Mucosa of descending colon (tissue), 3 donors: ENCODE results near the gene RNMT. TPM values are rescaled to one million over a fixed set of nuclear protein-coding genes. Genes with fewer than 3 reads are reported as not detected.
"Not testable (repeated sequence)": the region's sequence is repeated elsewhere in the genome, so short reads cannot be mapped to it uniquely, and the experiment has no call there.

Source experiments
- ATAC-seq: fragments of 200-7000 bp; cut with Tn5 transposase; one replicate; pipeline ENCODE4 v1.9.1; 2020; ENCODE audit warnings: mild to moderate bottlenecking, moderate library complexity
- DNase-seq, 3 donors: peaks; one replicate each; pipeline ENCODE4 v3.0.0-alpha.2; 2020
- H3K36me3 ChIP-seq: fragments of 200-600 bp; one replicate; pipeline ENCODE4 v1.8.0; 2021; ENCODE audit warnings: low read depth, mild to moderate bottlenecking
- H3K4me1 ChIP-seq: fragments of 200-600 bp; one replicate; pipeline ENCODE4 v1.8.0; 2021; ENCODE audit warnings: low read depth, mild to moderate bottlenecking
- H3K4me3 ChIP-seq: fragments of 200-600 bp; one replicate; pipeline ENCODE4 v1.8.0; 2021; ENCODE audit warnings: mild to moderate bottlenecking
- H3K9me3 ChIP-seq: fragments of 200-600 bp; one replicate; pipeline ENCODE4 v1.8.0; 2021; ENCODE audit warnings: mild to moderate bottlenecking
- intact Hi-C, 2 donors: fragments of 100-400 bp; cut with DNase I in 1 of 2; cut with micrococcal nuclease in 1 of 2; formaldehyde crosslinking; loops; one replicate each; pipeline versions ENCODE4 v1.11.0 to v1.11.1; 2022; cut with DNase I, micrococcal nuclease
- total RNA-seq, 3 donors: library from RNA; stranded (reverse); fragmentation: NEBNext Ultra II Directional in 2 of 3; extraction: Animal tissue kit (Norgen Biotek cat#: 25700) in 2 of 3; gene quantifications; one replicate each; pipeline versions ENCODE4 v1.2.1 to v1.2.4, GENCODE V29; 2021 to 2023
- TF ChIP-seq, protein P1 (sequence below): fragments of 200-600 bp; IDR thresholded peaks from one replicate; pipeline ENCODE4 v1.8.0; 2022; ENCODE audit warnings: antibody characterized with exemption, mild to moderate bottlenecking
- donor health status: DM: no; HTN: no; CAD: no; lungs with moderate emphysema.
- donor health status: DM: no; HTN: no; CAD: no.
- donor health status: DM: no; HTN: yes; CAD: no.

RNMT gene
- total RNA-seq, 3 donors from 2014 or later, result 13.7 to 25.8 (median 19.4) TPM

DNA sequence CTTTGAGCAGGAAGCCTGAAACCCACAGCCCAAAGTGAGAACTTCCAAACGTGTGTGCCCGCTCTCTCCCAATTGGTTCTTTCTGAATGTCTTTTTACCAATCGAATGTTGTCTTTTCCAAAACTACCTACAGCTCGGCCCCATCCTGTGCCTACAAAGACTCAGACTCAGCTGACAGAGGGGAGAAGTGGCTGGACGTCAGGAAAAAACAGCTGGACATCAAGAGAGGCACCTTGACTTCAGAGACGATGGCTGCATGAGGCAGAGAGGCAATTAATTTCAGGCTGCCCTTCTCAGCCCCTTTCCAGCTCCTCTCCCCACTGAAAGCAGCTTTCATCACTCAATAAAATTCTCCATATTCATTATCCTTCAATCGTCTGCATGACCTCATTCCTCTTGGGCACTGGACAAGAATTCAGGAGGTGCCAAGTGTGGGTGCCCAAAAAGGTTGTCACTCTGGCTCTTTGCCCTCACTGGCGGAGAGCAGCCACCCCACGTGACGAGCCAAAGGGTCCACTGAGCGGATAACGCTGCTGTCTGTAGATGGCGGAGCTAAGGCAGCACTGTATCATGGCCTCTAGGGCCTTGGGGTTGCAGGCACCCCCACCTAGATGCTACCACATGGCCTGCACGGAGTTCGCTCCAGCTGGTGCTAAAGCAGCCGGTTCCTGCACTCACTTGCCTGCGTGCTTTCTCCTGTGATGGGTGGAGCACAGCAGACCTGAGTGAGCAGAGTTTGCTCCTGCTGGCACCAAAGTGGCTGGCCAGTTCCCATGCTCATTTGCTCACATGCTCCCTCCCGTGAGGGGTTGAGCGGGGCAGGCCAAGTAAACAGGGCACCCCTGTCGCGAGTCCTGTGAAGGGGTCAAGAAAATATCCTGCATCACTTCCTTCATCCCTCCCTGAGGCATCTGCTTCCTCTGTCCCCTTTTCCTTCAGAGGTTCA lies 38.0 kb upstream of the RNMT start:
- no peak for DNase-seq
- Histone ChIP-seq H3K36me3 (no peaks in the 10 kb centered on the region), H3K4me3 (no peak overlapping the region), H3K4me1 (no peaks in the 10 kb centered on the region), H3K9me3 (no peaks in the 10 kb centered on the region)
- intact Hi-C loops, result no loop called here
- ATAC-seq, result no peak
- TF ChIP-seq, protein P1, sequence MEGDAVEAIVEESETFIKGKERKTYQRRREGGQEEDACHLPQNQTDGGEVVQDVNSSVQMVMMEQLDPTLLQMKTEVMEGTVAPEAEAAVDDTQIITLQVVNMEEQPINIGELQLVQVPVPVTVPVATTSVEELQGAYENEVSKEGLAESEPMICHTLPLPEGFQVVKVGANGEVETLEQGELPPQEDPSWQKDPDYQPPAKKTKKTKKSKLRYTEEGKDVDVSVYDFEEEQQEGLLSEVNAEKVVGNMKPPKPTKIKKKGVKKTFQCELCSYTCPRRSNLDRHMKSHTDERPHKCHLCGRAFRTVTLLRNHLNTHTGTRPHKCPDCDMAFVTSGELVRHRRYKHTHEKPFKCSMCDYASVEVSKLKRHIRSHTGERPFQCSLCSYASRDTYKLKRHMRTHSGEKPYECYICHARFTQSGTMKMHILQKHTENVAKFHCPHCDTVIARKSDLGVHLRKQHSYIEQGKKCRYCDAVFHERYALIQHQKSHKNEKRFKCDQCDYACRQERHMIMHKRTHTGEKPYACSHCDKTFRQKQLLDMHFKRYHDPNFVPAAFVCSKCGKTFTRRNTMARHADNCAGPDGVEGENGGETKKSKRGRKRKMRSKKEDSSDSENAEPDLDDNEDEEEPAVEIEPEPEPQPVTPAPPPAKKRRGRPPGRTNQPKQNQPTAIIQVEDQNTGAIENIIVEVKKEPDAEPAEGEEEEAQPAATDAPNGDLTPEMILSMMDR, result no peak

DNA sequence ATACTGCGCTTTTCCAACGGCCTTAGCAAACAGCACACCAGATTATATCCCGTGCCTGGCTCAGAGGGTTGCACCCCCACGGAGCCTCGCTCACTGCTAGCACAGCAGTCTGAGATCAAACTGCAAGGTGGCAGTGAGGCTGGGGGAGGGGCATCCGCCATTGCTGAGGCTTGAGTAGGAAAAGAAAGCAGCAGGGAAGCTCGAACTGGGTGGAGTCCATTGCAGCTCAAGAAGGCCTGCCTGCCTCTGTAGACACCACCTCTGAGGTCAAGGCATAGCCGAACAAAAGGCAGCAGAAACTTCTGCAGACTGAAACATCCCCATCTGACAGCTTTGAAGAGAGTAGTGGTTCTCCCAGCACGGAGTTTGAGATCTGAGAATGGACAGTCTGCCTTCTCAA lies 36.4 kb upstream of the RNMT start:
- ATAC-seq, H3K4me3 ChIP-seq, DNase-seq, H3K4me1 ChIP-seq, H3K36me3 ChIP-seq, H3K9me3 ChIP-seq, intact Hi-C loops: not testable (repeated sequence)

DNA sequence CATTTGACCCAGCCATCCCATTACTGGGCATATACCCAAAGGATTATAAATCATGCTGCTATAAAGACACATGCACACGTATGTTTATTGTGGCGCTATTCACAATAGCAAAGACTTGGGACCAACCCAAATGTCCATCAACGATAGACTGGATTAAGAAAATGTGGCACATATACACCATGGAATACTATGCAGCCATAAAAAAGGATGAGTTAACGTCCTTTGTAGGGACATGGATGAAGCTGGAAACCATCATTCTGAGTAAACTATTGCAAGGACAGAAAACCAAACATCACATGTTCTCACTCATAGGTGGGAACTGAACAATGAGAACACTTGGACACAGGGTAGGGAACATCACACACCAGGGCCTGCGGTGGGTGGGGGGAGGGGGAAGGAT lies 31.1 kb upstream of the RNMT start:
- intact Hi-C loops, DNase-seq: not testable (repeated sequence)

DNA sequence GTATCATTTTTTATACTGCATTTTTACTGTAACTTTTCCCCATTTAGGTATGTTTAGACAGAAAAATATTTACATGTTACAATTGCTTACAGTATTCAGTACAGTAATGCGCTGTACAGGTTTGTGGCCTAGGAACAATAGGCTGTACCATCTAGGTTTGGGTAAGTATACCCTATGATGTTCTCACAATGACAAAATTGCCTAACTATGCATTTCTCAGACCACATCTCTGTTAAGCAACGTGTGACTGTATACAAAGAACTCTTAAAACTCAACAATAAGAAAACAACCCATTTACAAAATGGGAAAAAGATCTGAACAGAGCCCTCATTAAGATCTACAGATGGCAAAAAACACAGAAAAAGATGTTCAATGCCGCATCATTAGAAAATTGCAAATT lies 29.5 kb upstream of the RNMT start:
- Histone ChIP-seq H3K36me3 (no peaks in the 10 kb centered on the region), H3K4me1 (no peaks in the 10 kb centered on the region), H3K9me3 (peaks cover 18% of the 10 kb centered on the region), H3K4me3 (no peak overlapping the region)
- DNase-seq (no peak), ATAC-seq (no peak)
- intact Hi-C loops, result no loop called here
- TF ChIP-seq, protein P1, result no peak

More for the DNA sequence above, 31.1 kb upstream of the RNMT start:
- not testable (repeated sequence) for ATAC-seq, H3K4me1 ChIP-seq, H3K36me3 ChIP-seq, H3K4me3 ChIP-seq, H3K9me3 ChIP-seq

DNA sequence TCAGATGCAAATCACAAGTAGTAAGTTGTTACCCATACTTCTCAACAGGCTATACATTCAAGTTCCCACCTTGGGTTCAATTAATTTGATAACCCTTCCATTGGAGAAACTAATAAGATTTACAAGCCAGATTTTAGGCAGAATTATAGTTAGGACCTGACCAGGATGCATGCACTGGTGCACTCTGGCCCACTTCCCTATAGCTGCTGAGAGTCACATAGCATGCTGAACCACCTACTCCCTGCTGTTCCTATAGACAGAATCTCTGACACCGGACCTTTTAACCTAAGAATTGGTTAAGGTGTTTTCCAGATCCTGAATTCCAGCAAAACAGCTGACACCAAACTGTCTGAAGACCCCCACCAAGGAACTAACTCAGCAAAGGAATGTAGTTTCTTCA lies 26.3 kb upstream of the RNMT start:
- DNase-seq (no peak), ATAC-seq (no peak)
- Histone ChIP-seq H3K4me3 (no peak overlapping the region), H3K9me3 (peaks cover 38% of the 10 kb centered on the region), H3K4me1 (no peaks in the 10 kb centered on the region), H3K36me3 (no peaks in the 10 kb centered on the region)
- intact Hi-C loops, result no loop called here
- TF ChIP-seq, protein P1, result no peak

DNA sequence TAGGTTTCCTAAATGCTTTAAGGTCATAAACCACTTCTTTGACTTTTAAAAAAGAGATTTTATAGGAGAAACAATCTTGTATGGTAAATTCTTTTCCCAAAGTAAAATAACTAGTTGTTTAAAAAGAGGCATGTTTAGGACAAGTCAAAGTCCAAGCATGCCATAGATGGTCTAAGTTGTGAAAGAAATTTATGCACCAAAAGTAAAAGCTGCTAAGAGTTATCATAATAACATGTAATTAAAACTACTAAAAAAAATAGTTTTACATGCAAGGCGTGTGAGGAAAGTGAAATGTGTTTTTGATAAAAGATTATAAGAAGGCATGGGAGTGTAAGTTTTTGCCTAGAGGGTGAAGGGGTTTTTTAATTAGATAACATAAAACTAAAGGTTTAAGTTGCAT lies 22.6 kb upstream of the RNMT start:
- intact Hi-C loops, result no loop called here
- H3K36me3 ChIP-seq, result no peaks in the 10 kb centered on the region
- H3K4me1 ChIP-seq, result no peaks in the 10 kb centered on the region
- DNase-seq, result no peak
- H3K9me3 ChIP-seq, result peaks cover 38% of the 10 kb centered on the region
- no peak overlapping the region for H3K4me3 ChIP-seq
- TF ChIP-seq, protein P1, result no peak
- ATAC-seq, result no peak
